Gastrocnemius medialis (tissue), 4 donors: ENCODE results near the gene SPON2. TPM values are rescaled to one million over a fixed set of nuclear protein-coding genes. Genes with fewer than 3 reads are reported as not detected.

Experiments used
- ATAC-seq, 2 donors: fragments of 150-250 bp; one replicate each; pipeline ENCODE4 v1.9.1; 2016
- DNase-seq, 2 donors: peaks; one replicate each; pipeline ENCODE4 v3.0.0-alpha.2; 2019
- H3K27ac ChIP-seq, 4 donors: fragments of 200-600 bp; sonication (generic); 1 replicate in 1 of 4; 2 replicates in 3 of 4; pipeline ENCODE4 v1.5.1; 2016 to 2018; ENCODE audit warnings: mild to moderate bottlenecking in 2 of 4, moderate library complexity in 1 of 4
- H3K27me3 ChIP-seq, 3 donors: fragments of 200-600 bp; sonication (generic) in 2 of 3; 1 replicate in 1 of 3; 2 replicates in 2 of 3; pipeline versions ENCODE4 v1.5.1 to v1.6.0; 2016 to 2019; ENCODE audit warnings: mild to moderate bottlenecking in 1 of 3, moderate library complexity in 1 of 3
- H3K36me3 ChIP-seq, 2 donors: fragments of 200-600 bp; sonication (generic) in 1 of 2; one replicate each; pipeline ENCODE4 v1.5.1; 2017 to 2018
- H3K4me1 ChIP-seq, 2 donors: fragments of 200-600 bp; sonication (generic) in 1 of 2; one replicate each; pipeline ENCODE4 v1.5.1; 2016 to 2017; ENCODE audit warnings: mild to moderate bottlenecking in 2 of 2
- H3K4me3 ChIP-seq, 4 donors: fragments of 200-600 bp; sonication (generic) in 3 of 4; 1 replicate in 1 of 4; 2 replicates in 3 of 4; pipeline ENCODE4 v1.5.1; 2016 to 2019; ENCODE audit warnings: mild to moderate bottlenecking in 2 of 4
- H3K9me3 ChIP-seq, 3 donors: fragments of 200-600 bp; sonication (generic) in 2 of 3; 1 replicate in 1 of 3; 2 replicates in 2 of 3; pipeline ENCODE4 v1.5.1; 2016 to 2019
- POLR2A ChIP-seq, 2 donors: fragments of 450-650 bp; IDR thresholded peaks; one replicate each; pipeline ENCODE4 v1.6.1; 2017; ENCODE audit warnings: antibody characterized with exemption in 2 of 2, mild to moderate bottlenecking in 2 of 2, moderate library complexity in 2 of 2
- in situ Hi-C, 4 donors: fragments of 200-750 bp; cut with MboI; loops; one replicate each; pipeline versions ENCODE4 v1.15.0 to v1.8.0; 2017; ENCODE audit warnings: low sequenced_read_pairs in 4 of 4
- intact Hi-C: fragments of 100-400 bp; cut with DNase I; formaldehyde crosslinking; loops from one replicate; pipeline ENCODE4 v1.15.1; 2023; ENCODE audit warnings: low total_unique reads
- total RNA-seq, 4 donors: library from RNA; depleted of rRNA; stranded (reverse); fragments of >200 nt; gene quantifications; one replicate each; pipeline versions ENCODE4 v1.1.0 to v1.2.3, GENCODE V29; 2016
- TF ChIP-seq, protein P1 (sequence below), 5 experiments: fragments of 450-650 bp in 3 of 5; fragments of 200-600 bp in 2 of 5; sonication (generic) in 2 of 5; IDR thresholded peaks in 4 of 5; conservative IDR thresholded peaks in 1 of 5; 1 replicate in 4 of 5; 2 replicates in 1 of 5; pipeline ENCODE4 v1.5.1; 2016 to 2019; ENCODE audit warnings: antibody characterized with exemption in 5 of 5, mild to moderate bottlenecking in 3 of 5, moderate library complexity in 3 of 5

Gene SPON2
- total RNA-seq, 4 donors from 2014 or later = 5.0 to 8.9 (median 5.2) TPM

DNA sequence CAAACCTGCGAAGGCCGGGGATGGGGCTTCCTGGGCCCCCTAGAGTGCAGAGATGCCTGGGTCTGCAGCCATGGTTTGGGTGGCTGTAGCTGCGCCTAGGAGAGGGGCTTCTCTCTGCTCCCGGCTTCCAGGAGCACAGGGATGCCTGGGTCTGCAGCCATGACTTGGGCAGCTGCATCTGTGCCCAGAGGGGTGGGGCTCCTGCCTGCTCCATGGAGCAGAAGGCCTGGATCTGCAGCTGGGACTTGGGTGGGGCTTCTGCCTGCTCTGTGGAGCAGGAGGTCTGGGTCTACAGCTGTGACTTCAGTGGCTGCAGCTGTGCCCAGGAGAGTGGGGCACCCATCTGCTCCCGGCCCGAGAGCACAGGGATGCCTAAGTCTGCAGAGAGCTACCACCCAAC is 20.8 kb downstream of the SPON2 start:
- H3K36me3 ChIP-seq = no peaks in the 10 kb centered on the region
- in situ Hi-C loops (loop anchor here in 1 of 4 donors (10.0 kb wide), 1 partner anchor 113 kb away; no protein-coding TSS in a partner anchor), intact Hi-C loops (no loop called here)
- peaks cover 0 to 3% (median 0%) of the 10 kb centered on the region in 3 donors for H3K27me3 ChIP-seq
- DNase-seq (no peak), ATAC-seq (no peak)
- no peak overlapping the region for H3K4me3 ChIP-seq
- H3K4me1 ChIP-seq = peaks cover 6 to 9% of the 10 kb centered on the region in 2 donors
- no peak overlapping the region for H3K27ac ChIP-seq
- no peaks in the 10 kb centered on the region for H3K9me3 ChIP-seq
- TF ChIP-seq, protein P1, sequence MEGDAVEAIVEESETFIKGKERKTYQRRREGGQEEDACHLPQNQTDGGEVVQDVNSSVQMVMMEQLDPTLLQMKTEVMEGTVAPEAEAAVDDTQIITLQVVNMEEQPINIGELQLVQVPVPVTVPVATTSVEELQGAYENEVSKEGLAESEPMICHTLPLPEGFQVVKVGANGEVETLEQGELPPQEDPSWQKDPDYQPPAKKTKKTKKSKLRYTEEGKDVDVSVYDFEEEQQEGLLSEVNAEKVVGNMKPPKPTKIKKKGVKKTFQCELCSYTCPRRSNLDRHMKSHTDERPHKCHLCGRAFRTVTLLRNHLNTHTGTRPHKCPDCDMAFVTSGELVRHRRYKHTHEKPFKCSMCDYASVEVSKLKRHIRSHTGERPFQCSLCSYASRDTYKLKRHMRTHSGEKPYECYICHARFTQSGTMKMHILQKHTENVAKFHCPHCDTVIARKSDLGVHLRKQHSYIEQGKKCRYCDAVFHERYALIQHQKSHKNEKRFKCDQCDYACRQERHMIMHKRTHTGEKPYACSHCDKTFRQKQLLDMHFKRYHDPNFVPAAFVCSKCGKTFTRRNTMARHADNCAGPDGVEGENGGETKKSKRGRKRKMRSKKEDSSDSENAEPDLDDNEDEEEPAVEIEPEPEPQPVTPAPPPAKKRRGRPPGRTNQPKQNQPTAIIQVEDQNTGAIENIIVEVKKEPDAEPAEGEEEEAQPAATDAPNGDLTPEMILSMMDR (IDR thresholded peaks at IDR 0.05 in 4 of 5, conservative IDR thresholded peaks at IDR 0.05 in 1 of 5) = no peak
- no peak for TF ChIP-seq POLR2A (IDR thresholded peaks at IDR 0.05)

DNA sequence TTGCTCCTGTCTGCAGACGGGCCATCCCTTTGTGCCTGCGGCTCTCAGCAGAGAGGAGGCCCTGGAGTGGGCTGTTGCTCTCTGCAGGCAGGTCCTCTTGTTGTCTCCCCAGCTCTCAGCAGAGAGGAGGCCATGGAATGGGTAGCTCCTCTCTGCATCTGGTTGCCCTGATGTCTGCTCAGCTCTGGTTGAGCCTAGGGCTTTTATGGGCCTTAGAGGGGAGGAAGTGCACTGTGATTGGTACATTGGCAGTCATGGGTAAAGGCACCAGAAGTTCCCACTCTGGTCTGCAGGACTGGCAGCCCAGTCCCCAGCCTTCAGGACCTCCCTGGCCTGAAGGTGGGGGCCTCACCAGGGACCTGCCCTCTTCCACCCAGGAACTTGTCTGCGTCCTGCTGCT is 21.5 kb downstream of the SPON2 start:
- TF ChIP-seq, protein P1 (IDR thresholded peaks at IDR 0.05 in 4 of 5, conservative IDR thresholded peaks at IDR 0.05 in 1 of 5) = no peak
- TF ChIP-seq POLR2A (IDR thresholded peaks at IDR 0.05) = no peak
- peaks cover 0 to 3% (median 0%) of the 10 kb centered on the region in 3 donors for H3K27me3 ChIP-seq
- H3K36me3 ChIP-seq = no peaks in the 10 kb centered on the region
- ATAC-seq = no peak
- no peak overlapping the region for H3K4me3 ChIP-seq
- peaks cover 6 to 9% of the 10 kb centered on the region in 2 donors for H3K4me1 ChIP-seq
- DNase-seq = no peak
- intact Hi-C loops = no loop called here
- H3K9me3 ChIP-seq = no peaks in the 10 kb centered on the region
- H3K27ac ChIP-seq = no peak overlapping the region
- in situ Hi-C loops = loop anchor here in 1 of 4 donors (10.0 kb wide), 1 partner anchor 114 kb away; no protein-coding TSS in a partner anchor

DNA sequence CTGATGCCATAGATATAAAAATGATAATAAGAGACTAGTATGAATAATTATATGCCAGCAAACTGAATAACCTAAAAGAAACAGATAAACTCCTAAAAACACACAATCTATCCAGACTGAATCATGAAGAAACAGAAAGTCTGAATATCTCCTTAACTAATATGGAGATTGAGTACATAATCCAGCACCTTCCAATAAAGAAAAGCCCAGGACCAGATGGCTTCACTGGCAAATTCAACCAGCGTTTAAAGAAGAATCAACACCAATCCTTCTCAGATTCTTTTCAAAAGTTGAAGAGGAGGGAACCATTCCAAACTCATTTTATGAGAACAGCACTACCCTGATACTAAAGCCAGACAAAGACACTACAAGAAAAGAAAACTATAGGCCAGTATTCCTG is 32.5 kb downstream of the SPON2 start:
- intact Hi-C loops = no loop called here
- no peak for ATAC-seq
- in situ Hi-C loops = loop anchor here in 2 of 4 donors (10.0 to 25.0 kb wide), 3 partner anchors 125 to 222 kb away; no protein-coding TSS in a partner anchor

DNA sequence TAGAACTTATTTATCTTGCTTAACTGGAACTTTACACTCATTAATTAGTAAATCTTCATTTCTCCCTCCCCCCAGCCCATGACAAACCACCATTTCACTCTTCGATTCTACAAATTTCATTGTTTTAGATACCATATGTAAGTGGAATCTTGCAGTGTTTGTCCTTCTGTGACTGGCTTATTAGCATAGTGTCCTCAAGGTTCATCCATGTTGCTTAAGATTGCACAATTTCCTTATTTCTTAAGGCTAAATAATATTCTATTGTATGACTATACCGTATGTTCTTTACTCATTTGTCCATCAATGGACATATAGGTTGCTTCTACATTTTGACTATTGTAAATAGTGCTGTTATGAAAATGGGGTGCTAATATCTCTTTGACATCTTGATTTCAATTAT is 34.5 kb downstream of the SPON2 start:
- no peaks in the 10 kb centered on the region for H3K4me1 ChIP-seq
- intact Hi-C loops (no loop called here), in situ Hi-C loops (loop anchor here in 2 of 4 donors (10.0 to 25.0 kb wide), 3 partner anchors 127 to 224 kb away; no protein-coding TSS in a partner anchor)
- DNase-seq = no peak
- TF ChIP-seq POLR2A (IDR thresholded peaks at IDR 0.05) = no peak
- TF ChIP-seq, protein P1 (IDR thresholded peaks at IDR 0.05 in 4 of 5, conservative IDR thresholded peaks at IDR 0.05 in 1 of 5) = no peak
- peak overlapping the region in 1 of 4 donors; percentile 2 for H3K4me3 ChIP-seq
- no peaks in the 10 kb centered on the region for H3K9me3 ChIP-seq
- H3K27ac ChIP-seq = no peak overlapping the region
- H3K27me3 ChIP-seq = peaks cover 0 to 6% (median 0%) of the 10 kb centered on the region in 3 donors
- no peak for ATAC-seq
- H3K36me3 ChIP-seq = no peaks in the 10 kb centered on the region

More for the DNA sequence above, 32.5 kb downstream of the SPON2 start:
- Histone ChIP-seq H3K9me3 (no peaks in the 10 kb centered on the region), H3K27me3 (peaks cover 0 to 6% (median 0%) of the 10 kb centered on the region in 3 donors), H3K27ac (no peak overlapping the region), H3K36me3 (no peaks in the 10 kb centered on the region), H3K4me3 (no peak overlapping the region), H3K4me1 (no peaks in the 10 kb centered on the region)
- no peak for DNase-seq
- TF ChIP-seq, protein P1 (IDR thresholded peaks at IDR 0.05 in 4 of 5, conservative IDR thresholded peaks at IDR 0.05 in 1 of 5) = no peak
- no peak for TF ChIP-seq POLR2A (IDR thresholded peaks at IDR 0.05)
